GM12878 (cell line): ENCODE data around the gene GM2A. TPM values are rescaled to one million over a fixed set of nuclear protein-coding genes. Genes with fewer than 3 reads are reported as not detected.

Source experiments
- ATAC-seq: fragments of 200-7000 bp; cut with Tn5 transposase; 3 replicates; pipeline ENCODE4 v1.9.1; 2020; ENCODE audit warnings: mild to moderate bottlenecking, moderate library complexity
- BruUV-seq: library from RNA; stranded (reverse); fragments of 400-500 nt; replicated peaks from 2 replicates; lab custom pipeline; 2021; lab: Mats Ljungman, UMichigan
- CTCF ChIA-PET: fragments of 300-600 bp; sonication (Branson Sonifier 250); formaldehyde crosslinking; extraction: SDS; loops from one replicate; lab custom pipeline; 2021; ENCODE audit warnings: inconsistent platforms; lab: Yijun Ruan, JAX
- POLR2A ChIA-PET: fragments of 350-600 bp; formaldehyde crosslinking; extraction: SDS; loops from one replicate; lab custom pipeline; 2021; ENCODE audit warnings: inconsistent platforms; lab: Charles Lee
- RAD21 ChIA-PET: fragments of 300-600 bp; sonication (Branson Sonifier 250); formaldehyde crosslinking; loops from one replicate; lab custom pipeline; 2023; ENCODE audit warnings: antibody characterized with exemption; ENCODE audit not compliant: unreplicated experiment; lab: Charles Lee
- SMC1A ChIA-PET: fragments of 300-600 bp; sonication (Branson Sonifier 250); formaldehyde crosslinking; loops from one replicate; lab custom pipeline; 2023; ENCODE audit not compliant: unreplicated experiment, uncharacterized antibody; lab: Charles Lee
- DNase-seq: peaks from one replicate; pipeline ENCODE4 v3.0.0-alpha.2; 2011; ENCODE audit warnings: low read depth, low spot score
- FAIRE-seq: peaks from 3 replicates; lab custom pipeline; 2011; peaks lifted over from hg19 to GRCh38; lab: Jason Lieb, UNC
- H2AFZ ChIP-seq: 2 replicates; pipeline ENCODE4 v1.6.0; 2011; ENCODE audit warnings: low read depth, low read length, control low read depth; ENCODE audit not compliant: control insufficient read depth
- H3K27ac ChIP-seq: 2 replicates; pipeline ENCODE4 v1.5.1; 2011; ENCODE audit warnings: control low read depth; ENCODE audit not compliant: control insufficient read depth, insufficient read depth
- H3K27me3 ChIP-seq, 2 experiments: replicated peaks in 1 of 2; 2 replicates each; pipeline versions ENCODE4 v1.6.0 to v1.6.1; 2011; ENCODE audit warnings: low read length in 1 of 2; ENCODE audit not compliant: control insufficient read depth in 2 of 2, insufficient read depth in 2 of 2
- H3K36me3 ChIP-seq, 2 experiments: 2 replicates each; pipeline ENCODE4 v1.5.1; 2011; ENCODE audit warnings: low read length in 1 of 2; ENCODE audit not compliant: control insufficient read depth in 2 of 2, insufficient read depth in 2 of 2
- H3K4me1 ChIP-seq: 2 replicates; pipeline ENCODE4 v1.6.1; 2011; ENCODE audit warnings: mild to moderate bottlenecking, low read length, moderate library complexity, mixed read lengths; ENCODE audit not compliant: control insufficient read depth, insufficient read depth
- H3K4me2 ChIP-seq: 2 replicates; pipeline ENCODE4 v1.6.0; 2011; ENCODE audit warnings: control low read depth; ENCODE audit not compliant: control insufficient read depth, insufficient read depth
- H3K4me3 ChIP-seq: fragments of 200-600 bp; sonication (generic); 2 replicates; pipeline ENCODE4 v1.5.1; 2016
- H3K79me2 ChIP-seq: 2 replicates; pipeline ENCODE4 v1.6.0; 2011; ENCODE audit warnings: low read length; ENCODE audit not compliant: control insufficient read depth, insufficient read depth
- H3K9ac ChIP-seq: 2 replicates; pipeline ENCODE4 v1.8.0; 2011; ENCODE audit warnings: low read length, control low read depth, mixed read lengths; ENCODE audit not compliant: control insufficient read depth, insufficient read depth
- H3K9me3 ChIP-seq: replicated peaks from 3 replicates; pipeline ENCODE4 v1.5.1; 2011; ENCODE audit warnings: mild to moderate bottlenecking, low read length; ENCODE audit not compliant: control insufficient read depth, insufficient read depth
- H4K20me1 ChIP-seq: 2 replicates; pipeline ENCODE4 v1.6.0; 2011; ENCODE audit not compliant: control insufficient read depth, insufficient read depth
- E2F4 ChIP-seq: IDR thresholded peaks from 2 replicates; pipeline ENCODE4 v1.6.1; 2012; ENCODE audit warnings: low read depth, low read length, improper control_type of control experiment
- FOXK2 ChIP-seq: fragments of 450-650 bp; IDR thresholded peaks from 2 replicates; pipeline ENCODE4 v1.6.1; 2017; ENCODE audit warnings: mild to moderate bottlenecking, moderate library complexity
- GABPA ChIP-seq: IDR thresholded peaks from 2 replicates; pipeline ENCODE4 v1.6.1; 2014; ENCODE audit warnings: antibody characterized with exemption, low read depth, mild to moderate bottlenecking, inconsistent platforms
- HCFC1 ChIP-seq: fragments of 150-350 bp; IDR thresholded peaks from 2 replicates; pipeline ENCODE4 v1.6.1; 2014; ENCODE audit warnings: low read length
- KLF5 ChIP-seq: fragments of 450-650 bp; IDR thresholded peaks from 2 replicates; pipeline ENCODE4 v1.6.1; 2014; ENCODE audit warnings: mild to moderate bottlenecking; ENCODE audit not compliant: partially characterized antibody
- NBN ChIP-seq: fragments of 450-650 bp; IDR thresholded peaks from 2 replicates; pipeline ENCODE4 v1.6.1; 2016
- NFYA ChIP-seq: IDR thresholded peaks from 2 replicates; pipeline ENCODE4 v1.6.1; 2011; ENCODE audit warnings: low read depth, mild to moderate bottlenecking, low read length, improper control_type of control experiment, borderline replicate concordance
- NFYB ChIP-seq: IDR thresholded peaks from 2 replicates; pipeline ENCODE4 v1.6.1; 2011; ENCODE audit warnings: low read depth, mild to moderate bottlenecking, low read length, improper control_type of control experiment, moderate library complexity; ENCODE audit not compliant: insufficient read depth
- POU2F2 ChIP-seq: IDR thresholded peaks from 3 replicates; pipeline ENCODE4 v1.6.1; 2011; ENCODE audit warnings: low read depth, mild to moderate bottlenecking, low read length, borderline replicate concordance
- SPI1 ChIP-seq: IDR thresholded peaks from 2 replicates; pipeline ENCODE4 v1.6.1; 2011; ENCODE audit warnings: low read depth, mild to moderate bottlenecking, low read length, moderate library complexity, borderline replicate concordance; ENCODE audit not compliant: insufficient read depth
- TCF12 ChIP-seq: IDR thresholded peaks from 2 replicates; pipeline ENCODE4 v1.6.1; 2011; ENCODE audit warnings: low read depth, mild to moderate bottlenecking, low read length
- TCF3 ChIP-seq: IDR thresholded peaks from 2 replicates; pipeline ENCODE4 v1.6.1; 2012; ENCODE audit warnings: low read depth, mild to moderate bottlenecking, low read length, borderline replicate concordance; ENCODE audit not compliant: insufficient read depth
- ZNF384 ChIP-seq: IDR thresholded peaks from 2 replicates; pipeline ENCODE4 v1.6.1; 2012; ENCODE audit warnings: low read depth, mild to moderate bottlenecking, low read length, improper control_type of control experiment, borderline replicate concordance
- WGBS: methylation state at CpG from one replicate; pipeline ENCODE4 v1.1.6; 2016; ENCODE audit warnings: low lambda C conversion rate; ENCODE audit not compliant: insufficient replicate concordance, insufficient coverage; ENCODE audit errors: missing lambda C conversion rate; 5-methylcytosine and 5-hydroxymethylcytosine counted together
- in situ Hi-C: fragments of 300-500 bp; cut with MboI; formaldehyde crosslinking; loops from 9 replicates; pipeline ENCODE4 v1.14.3; 2018; ENCODE audit warnings: mixed read lengths
- intact Hi-C: fragments of 100-400 bp; cut with micrococcal nuclease; formaldehyde crosslinking; loops from one replicate; pipeline ENCODE4 v1.14.2; 2022; ENCODE audit not compliant: unreplicated experiment
- polyA plus RNA-seq, 11 experiments: library from polyadenylated mRNA; depleted of rRNA in 4 of 11; unstranded in 6 of 11; stranded (reverse) in 5 of 11; fragments of >200 nt; fragmentation: Nextera tagmentation in 4 of 11; fragmentation: Illumina TruSeq in 1 of 11; extraction: Ambion mirVana in 4 of 11; extraction: Trizol in 1 of 11; gene quantifications; 1 replicate in 1 of 11; 2 replicates in 10 of 11; pipeline versions ENCODE4 v1.2.1 to v1.2.3, GENCODE V29; 2011 to 2016; ENCODE audit warnings: inconsistent platforms in 2 of 11, missing spikeins in 2 of 11, low read depth in 1 of 11
- total RNA-seq, 4 experiments: library from RNA; depleted of rRNA in 3 of 4; stranded (reverse); fragments of >200 nt in 3 of 4; fragmentation: Illumina TruSeq in 1 of 4; extraction: Trizol in 1 of 4; gene quantifications; 2 replicates each; pipeline versions ENCODE4 v1.2.1 to v1.2.3, GENCODE V29; 2013 to 2021

The GM2A gene
- total and polyA plus RNA-seq, 10 of the 15 experiments (the other 5 are each of a cell fraction or from before 2014, with no cell fraction given) = 33.6 to 106 (median 68.2) TPM

- Histone ChIP-seq H3K9me3 (no peaks in the 10 kb centered on the region), H3K36me3 (no peaks in the 10 kb centered on the region), H3K4me3 (peak overlapping the region; percentile 13; the same call in 1 of the 2 replicates), H3K27ac (peak overlapping the region; percentile 59), H2AFZ (peak overlapping the region; percentile 16; the same call in 1 of the 2 replicates), H3K27me3 (no peaks in the 10 kb centered on the region), H3K79me2 (no peaks in the 10 kb centered on the region; the same call in none of the 2 replicates), H3K4me1 (peaks cover 36% of the 10 kb centered on the region), H3K4me2 (peak overlapping the region; percentile 87), H4K20me1 (no peaks in the 10 kb centered on the region), H3K9ac (peak overlapping the region; percentile 24; the same call in 1 of the 2 replicates)
- in situ Hi-C loops (no loop called here), intact Hi-C loops (loop anchor here (1.0 kb wide), 1 partner anchor 9 kb away; the partner anchor contains the start of gene CCDC69)
- TF ChIP-seq HCFC1 (no peak), NBN (0 out of 2 replicates have a peak, but pooled peaks have one; percentile 27), KLF5 (no peak), NFYB (peak; percentile 68; the same call in 1 of the 2 replicates), TCF3 (peak; percentile 88; the same call in 1 of the 2 replicates), NFYA (no peak), TCF12 (peak; percentile 65; the same call in 1 of the 2 replicates), SPI1 (no peak), GABPA (no peak), FOXK2 (no peak), POU2F2 (0 out of 3 replicates have a peak, but pooled peaks have one; percentile 9), ZNF384 (peak; percentile 84), E2F4 (no peak)
- BruUV-seq = no TSS peak
- DNase-seq (no peak), ATAC-seq (peak; percentile 72), FAIRE-seq (no peak)
- SMC1A ChIA-PET = interaction anchor here (1.0 to 11.1 kb wide), 9 partner anchors 14 to 110 kb away, joined by 4 to 325 read pairs (median 7); partner anchors contain the start of genes CCDC69 and GM2A
- CTCF ChIA-PET = interaction anchor here (0.8 to 9.9 kb wide), 12 partner anchors 8 to 113 kb away, joined by 3 to 293 read pairs (median 4); partner anchors contain the start of genes CCDC69 and GM2A
- POLR2A ChIA-PET = interaction anchor here (1.0 to 10.2 kb wide), 6 partner anchors 15 to 152 kb away, joined by 3 to 290 read pairs (median 5); partner anchors contain the start of genes CCDC69, GM2A and TNIP1
- RAD21 ChIA-PET = interaction anchor here (0.9 to 3.6 kb wide), 10 partner anchors 10 to 108 kb away, joined by 3 to 42 read pairs (median 14); partner anchors contain the start of genes CCDC69 and GM2A
- under 1% methylated on average over 8 of the region's 8 CpGs for WGBS
These were observed 19.3 kb upstream of the GM2A start for GRCh38 chr5:151233616-151234085.
